GM21619 (cell line): ENCODE results near the gene GNA12.
A peak's percentile ranks its signal among the peaks of the same experiment; 100 is the strongest.

ENCODE experiments used
- ATAC-seq: cut with Tn5 transposase; IDR thresholded peaks from one replicate; pipeline ENCODE4 v1.9.1; 2021; ENCODE audit not compliant: unreplicated experiment

Gene GNA12

GRCh38 chr7:2717293-2718261, 126.5 kb downstream of the GNA12 start:
- ATAC-seq, result no peak

- no peak for ATAC-seq
Measured at GRCh38 chr7:2716906-2717292, 127.2 kb downstream of the GNA12 start.

GRCh38 chr7:2716488-2716887, 127.6 kb downstream of the GNA12 start:
- no peak for ATAC-seq

GRCh38 chr7:2715341-2716231, 128.5 kb downstream of the GNA12 start:
- no peak for ATAC-seq

GRCh38 chr7:2714636-2715035, 129.5 kb downstream of the GNA12 start:
- no peak for ATAC-seq

- ATAC-seq, result no peak
Measured at GRCh38 chr7:2713978-2714377, 130.1 kb downstream of the GNA12 start.

- no peak for ATAC-seq
Measured at GRCh38 chr7:2713370-2713769, 130.7 kb downstream of the GNA12 start.

GRCh38 chr7:2711895-2712675, 132.0 kb downstream of the GNA12 start:
- no peak for ATAC-seq

- ATAC-seq, result peak; percentile 43
Measured at GRCh38 chr7:2710901-2711551, 133.1 kb downstream of the GNA12 start.

GRCh38 chr7:2710286-2710655, 133.8 kb downstream of the GNA12 start:
- ATAC-seq, result peak; percentile 43

GRCh38 chr7:2709553-2710285, 134.4 kb downstream of the GNA12 start:
- peak; percentile 70 for ATAC-seq

GRCh38 chr7:2708547-2709310, 135.4 kb downstream of the GNA12 start:
- ATAC-seq, result no peak

- ATAC-seq, result no peak
Measured at GRCh38 chr7:2708041-2708440, 136.1 kb downstream of the GNA12 start.

GRCh38 chr7:2707481-2707880, 136.6 kb downstream of the GNA12 start:
- ATAC-seq, result no peak

- ATAC-seq, result no peak
Measured at GRCh38 chr7:2706685-2707126, 137.4 kb downstream of the GNA12 start.

- ATAC-seq, result no peak
Measured at GRCh38 chr7:2705371-2706096, 138.6 kb downstream of the GNA12 start.

- no peak for ATAC-seq
Measured at GRCh38 chr7:2702594-2702957, 141.5 kb downstream of the GNA12 start.

- ATAC-seq, result no peak
Measured at GRCh38 chr7:2701832-2702593, 142.1 kb downstream of the GNA12 start.
